Gastroesophageal sphincter (tissue), 4 donors: ENCODE results near the gene C8G. TPM values are rescaled to one million over a fixed set of nuclear protein-coding genes. Genes with fewer than 3 reads are reported as not detected.

Experiments used
- ATAC-seq: fragments of 150-250 bp; one replicate; pipeline ENCODE4 v1.9.1; 2016; ENCODE audit warnings: mild to moderate bottlenecking, moderate library complexity
- H3K27ac ChIP-seq, 4 donors: fragments of 200-600 bp; sonication (generic) in 3 of 4; 1 replicate in 3 of 4; 2 replicates in 1 of 4; pipeline ENCODE4 v1.5.1; 2016 to 2019
- H3K27me3 ChIP-seq: fragments of 200-600 bp; sonication (generic); one replicate; pipeline ENCODE4 v1.5.1; 2019
- H3K36me3 ChIP-seq, 2 donors: fragments of 200-600 bp; sonication (generic); one replicate each; pipeline ENCODE4 v1.5.1; 2019; ENCODE audit warnings: control low read depth in 1 of 2
- H3K4me1 ChIP-seq, 3 donors: fragments of 200-600 bp; sonication (generic); 1 replicate in 2 of 3; 2 replicates in 1 of 3; pipeline ENCODE4 v1.5.1; 2016 to 2019; ENCODE audit warnings: control low read depth in 2 of 3
- H3K4me3 ChIP-seq, 2 donors: fragments of 200-600 bp; sonication (generic); one replicate each; pipeline ENCODE4 v1.5.1; 2019; ENCODE audit warnings: mild to moderate bottlenecking in 1 of 2, moderate library complexity in 1 of 2
- H3K9me3 ChIP-seq, 3 donors: fragments of 200-600 bp; sonication (generic); one replicate each; pipeline ENCODE4 v1.5.1; 2017 to 2019; ENCODE audit warnings: control low read depth in 2 of 3
- EP300 ChIP-seq: sonication (generic); formaldehyde crosslinking; IDR thresholded peaks from one replicate; pipeline ENCODE4 v1.6.1; 2017; ENCODE audit warnings: antibody characterized with exemption, mild to moderate bottlenecking
- POLR2A ChIP-seq, 2 donors: fragments of 450-650 bp; IDR thresholded peaks; one replicate each; pipeline ENCODE4 v1.6.1; 2017; ENCODE audit warnings: antibody characterized with exemption in 2 of 2, mild to moderate bottlenecking in 2 of 2, moderate library complexity in 1 of 2
- POLR2AphosphoS5 ChIP-seq: sonication (generic); formaldehyde crosslinking; IDR thresholded peaks from one replicate; pipeline ENCODE4 v1.6.1; 2017; ENCODE audit warnings: antibody characterized with exemption
- WGBS, 2 donors: methylation state at CpG; one replicate each; pipeline ENCODE4 v1.1.5; 2018; ENCODE audit warnings: low coverage in 1 of 2; 5-methylcytosine and 5-hydroxymethylcytosine counted together
- total RNA-seq, 4 donors: library from RNA; depleted of rRNA; stranded (reverse); fragments of >200 nt; gene quantifications; one replicate each; pipeline ENCODE4 v1.1.0, GENCODE V29; 2016
- TF ChIP-seq, protein P1 (sequence below), 4 experiments: fragments of 200-600 bp in 2 of 4; fragments of 450-650 bp in 2 of 4; sonication (generic) in 1 of 4; IDR thresholded peaks; one replicate each; pipeline ENCODE4 v1.5.1; 2017 to 2019; ENCODE audit warnings: antibody characterized with exemption in 4 of 4, mild to moderate bottlenecking in 2 of 4, moderate library complexity in 2 of 4

The C8G gene
- total RNA-seq, 4 donors from 2014 or later, result not detected

DNA sequence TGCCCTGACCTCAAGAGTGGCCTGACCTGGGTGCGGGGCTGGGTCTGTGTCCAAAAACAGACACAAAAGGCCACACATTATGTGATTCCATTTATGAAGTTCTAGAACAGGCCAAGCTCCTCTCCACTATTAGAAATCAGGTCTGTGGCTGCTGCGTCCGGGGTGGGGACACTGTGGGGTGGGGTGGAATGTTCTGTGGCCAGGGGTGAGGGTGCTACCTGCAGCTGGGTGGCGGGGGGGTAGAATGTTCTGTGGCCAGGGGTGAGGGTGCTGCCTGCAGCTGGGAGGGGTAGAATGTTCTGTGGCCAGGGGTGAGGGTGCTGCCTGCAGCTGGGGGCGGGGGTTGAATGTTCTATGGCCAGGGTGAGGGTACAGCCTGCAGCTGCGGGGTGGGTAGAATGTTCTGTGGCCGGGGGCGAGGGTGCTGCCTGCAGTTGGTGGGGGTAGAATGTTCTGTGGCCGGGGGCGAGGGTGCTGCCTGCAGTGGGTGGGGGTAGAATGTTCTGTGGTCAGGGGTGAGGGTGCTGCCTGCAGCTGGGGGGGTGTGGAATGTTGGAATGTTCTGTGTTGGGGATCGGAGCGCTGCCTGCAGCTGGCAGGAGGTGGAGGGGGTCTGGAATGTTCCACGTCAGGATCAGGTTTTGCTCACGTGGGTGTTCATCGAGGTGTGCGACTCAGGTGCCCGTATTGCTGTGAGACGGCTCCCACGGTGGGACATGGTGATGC, 15.3 kb downstream of the C8G start:
- no peaks in the 10 kb centered on the region for H3K9me3 ChIP-seq
- peaks cover 0 to 3% (median 0%) of the 10 kb centered on the region in 3 donors for H3K4me1 ChIP-seq
- TF ChIP-seq POLR2AphosphoS5 (no peak), EP300 (no peak), POLR2A (IDR thresholded peaks at IDR 0.05) (no peak)
- TF ChIP-seq, protein P1, sequence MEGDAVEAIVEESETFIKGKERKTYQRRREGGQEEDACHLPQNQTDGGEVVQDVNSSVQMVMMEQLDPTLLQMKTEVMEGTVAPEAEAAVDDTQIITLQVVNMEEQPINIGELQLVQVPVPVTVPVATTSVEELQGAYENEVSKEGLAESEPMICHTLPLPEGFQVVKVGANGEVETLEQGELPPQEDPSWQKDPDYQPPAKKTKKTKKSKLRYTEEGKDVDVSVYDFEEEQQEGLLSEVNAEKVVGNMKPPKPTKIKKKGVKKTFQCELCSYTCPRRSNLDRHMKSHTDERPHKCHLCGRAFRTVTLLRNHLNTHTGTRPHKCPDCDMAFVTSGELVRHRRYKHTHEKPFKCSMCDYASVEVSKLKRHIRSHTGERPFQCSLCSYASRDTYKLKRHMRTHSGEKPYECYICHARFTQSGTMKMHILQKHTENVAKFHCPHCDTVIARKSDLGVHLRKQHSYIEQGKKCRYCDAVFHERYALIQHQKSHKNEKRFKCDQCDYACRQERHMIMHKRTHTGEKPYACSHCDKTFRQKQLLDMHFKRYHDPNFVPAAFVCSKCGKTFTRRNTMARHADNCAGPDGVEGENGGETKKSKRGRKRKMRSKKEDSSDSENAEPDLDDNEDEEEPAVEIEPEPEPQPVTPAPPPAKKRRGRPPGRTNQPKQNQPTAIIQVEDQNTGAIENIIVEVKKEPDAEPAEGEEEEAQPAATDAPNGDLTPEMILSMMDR (IDR thresholded peaks at IDR 0.05), result no peak
- no peak overlapping the region for H3K4me3 ChIP-seq
- no peak for ATAC-seq
- peaks cover 16% of the 10 kb centered on the region for H3K27me3 ChIP-seq
- 73% methylated on average over 4 of the region's 19 CpGs; no CpG with 5 or more reads in 1 of the 2 donors for WGBS, 2 donors
- no peak overlapping the region for H3K27ac ChIP-seq
- H3K36me3 ChIP-seq, result no peaks in the 10 kb centered on the region

DNA sequence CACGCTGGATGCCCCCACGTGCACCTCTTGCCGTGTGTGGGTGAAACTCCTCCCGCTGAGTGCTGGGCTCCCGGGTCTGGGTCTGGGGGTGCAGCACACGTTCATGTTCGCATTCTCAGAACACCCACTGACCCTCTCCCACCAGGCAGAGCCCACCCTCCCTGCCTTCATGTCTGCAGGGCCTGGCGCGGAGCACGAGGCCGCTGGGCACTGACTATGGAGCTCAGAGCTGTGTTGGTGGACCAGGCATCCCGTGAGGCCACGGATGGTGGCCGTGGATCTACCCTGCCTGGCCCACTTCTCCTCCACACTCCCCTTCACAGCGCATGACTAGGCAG, 15.9 kb downstream of the C8G start:
- peak; percentile 2 for ATAC-seq
- Histone ChIP-seq H3K9me3 (no peaks in the 10 kb centered on the region), H3K27me3 (peaks cover 21% of the 10 kb centered on the region), H3K36me3 (no peaks in the 10 kb centered on the region), H3K4me3 (no peak overlapping the region), H3K27ac (no peak overlapping the region), H3K4me1 (peaks cover 0 to 4% (median 2%) of the 10 kb centered on the region in 3 donors)
- 100% methylated on average over 1 of the region's 15 CpGs; no CpG with 5 or more reads in 1 of the 2 donors for WGBS, 2 donors
- no peak for TF ChIP-seq EP300
- TF ChIP-seq, protein P1 (IDR thresholded peaks at IDR 0.05), result no peak
- no peak for TF ChIP-seq POLR2A (IDR thresholded peaks at IDR 0.05)
- no peak for TF ChIP-seq POLR2AphosphoS5

DNA sequence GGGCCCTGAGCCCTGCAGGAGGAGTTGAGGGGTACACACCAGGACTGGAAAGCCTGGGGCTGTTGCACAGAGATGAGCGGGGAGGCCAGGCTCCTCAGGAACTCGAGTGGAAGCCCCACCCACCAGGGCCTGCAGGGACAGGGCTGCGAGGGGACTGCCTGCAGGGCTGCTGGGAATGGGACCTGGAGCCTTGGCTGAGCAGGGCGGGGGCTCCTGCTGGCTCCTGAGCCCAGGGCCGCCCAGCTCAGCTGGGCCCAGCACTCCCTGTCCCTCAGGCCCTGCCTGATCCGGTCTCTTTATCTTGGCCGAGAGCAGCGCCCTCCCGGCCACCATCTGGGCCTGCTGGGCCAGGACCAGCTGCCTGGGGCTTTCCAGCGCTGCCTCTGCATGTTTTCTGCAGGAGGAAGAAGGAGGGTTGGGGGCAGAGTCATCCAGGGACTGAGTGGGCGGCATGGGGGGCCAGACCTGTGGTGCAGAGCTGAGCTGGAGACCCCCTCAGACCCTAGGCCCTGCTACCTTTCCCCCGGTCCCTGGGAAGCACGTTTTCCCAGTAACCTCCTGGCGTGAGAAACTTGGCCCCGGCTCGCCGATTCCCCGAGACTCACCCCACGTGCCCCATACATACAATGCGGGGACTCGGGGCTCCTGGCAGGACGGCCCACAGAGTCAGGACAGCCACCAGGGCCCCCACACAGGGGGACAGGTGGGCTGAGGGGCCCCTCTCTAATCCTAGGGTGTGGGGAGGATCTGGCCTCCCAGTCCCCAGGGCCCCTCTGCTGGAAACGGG, 16.4 kb downstream of the C8G start:
- WGBS, 2 donors, result 73% methylated on average over 1 of the region's 23 CpGs; no CpG with 5 or more reads in 1 of the 2 donors
- no peaks in the 10 kb centered on the region for H3K36me3 ChIP-seq
- no peak overlapping the region for H3K27ac ChIP-seq
- H3K4me3 ChIP-seq, result no peak overlapping the region
- TF ChIP-seq, protein P1 (IDR thresholded peaks at IDR 0.05), result no peak
- no peak for TF ChIP-seq POLR2A (IDR thresholded peaks at IDR 0.05)
- peaks cover 0 to 8% (median 8%) of the 10 kb centered on the region in 3 donors for H3K4me1 ChIP-seq
- H3K9me3 ChIP-seq, result no peaks in the 10 kb centered on the region
- peak; percentile 67 for ATAC-seq
- H3K27me3 ChIP-seq, result peaks cover 27% of the 10 kb centered on the region

DNA sequence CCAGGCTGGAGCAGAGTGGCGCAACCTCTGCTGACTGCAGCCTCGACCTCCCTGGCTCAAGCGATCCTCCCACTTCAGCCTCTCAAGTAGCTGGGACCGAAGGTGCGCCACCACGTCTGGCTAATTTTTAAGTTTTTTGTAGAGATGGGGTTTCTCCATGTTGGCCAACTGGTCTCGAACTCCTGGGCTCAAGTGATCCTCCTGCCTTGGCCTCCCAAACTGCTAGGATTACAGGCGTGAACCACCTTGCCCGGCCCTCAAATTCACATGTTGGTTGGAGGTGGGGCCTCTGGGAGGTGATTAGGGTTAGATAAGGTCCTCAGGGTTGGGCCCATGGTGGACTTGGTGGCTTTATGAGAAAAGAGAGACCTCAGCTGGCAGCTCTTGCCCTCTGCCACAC, 17.1 kb downstream of the C8G start:
- no peak for ATAC-seq
- Histone ChIP-seq H3K27me3 (peaks cover 28% of the 10 kb centered on the region), H3K4me1 (peaks cover 0 to 8% (median 8%) of the 10 kb centered on the region in 3 donors), H3K27ac (no peak overlapping the region), H3K9me3 (no peaks in the 10 kb centered on the region), H3K4me3 (no peak overlapping the region), H3K36me3 (no peaks in the 10 kb centered on the region)
- 97 to 98% methylated on average over 6 to 8 of the region's 9 CpGs for WGBS, 2 donors
- no peak for TF ChIP-seq POLR2A (IDR thresholded peaks at IDR 0.05)
- no peak for TF ChIP-seq EP300
- TF ChIP-seq, protein P1 (IDR thresholded peaks at IDR 0.05), result no peak
- TF ChIP-seq POLR2AphosphoS5, result no peak
